Measurements from ENCODE around the gene MXD3. TPM values are rescaled to one million over a fixed set of nuclear protein-coding genes. Genes with fewer than 3 reads are reported as not detected.

Gene MXD3
- total and polyA plus RNA-seq, 2 donors (not counting 3 experiments of a cell fraction or from before 2014, with no cell fraction given) = 38.4 to 44.2 TPM

GRCh38 chr5:177355162-177355867, 43.6 kb upstream of the MXD3 start:
- no peak for DNase-seq (ENCODE audit: low read depth, low spot score)
- POLR2A ChIA-PET = no interaction called here
- no peak for TF ChIP-seq JUN (IDR thresholded peaks at IDR 0.05; ENCODE audit: borderline replicate concordance, insufficient read depth, insufficient read length, low read depth)
- TF ChIP-seq, protein P1, sequence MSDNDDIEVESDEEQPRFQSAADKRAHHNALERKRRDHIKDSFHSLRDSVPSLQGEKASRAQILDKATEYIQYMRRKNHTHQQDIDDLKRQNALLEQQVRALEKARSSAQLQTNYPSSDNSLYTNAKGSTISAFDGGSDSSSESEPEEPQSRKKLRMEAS (IDR thresholded peaks at IDR 0.05; ENCODE audit: insufficient read depth, insufficient read length) = no peak
- TF ChIP-seq POLR2A (IDR thresholded peaks at IDR 0.05; ENCODE audit: low read depth, low read length) = no peak
- no peak for TF ChIP-seq MYC (IDR thresholded peaks at IDR 0.05; ENCODE audit: low read depth, low read length)
- no peak for TF ChIP-seq EZH2 (IDR thresholded peaks at IDR 0.05; ENCODE audit: borderline replicate concordance, low read depth, low read length, severe bottlenecking)
- TF ChIP-seq POLR2AphosphoS5 (IDR thresholded peaks at IDR 0.05; ENCODE audit: insufficient read depth, low read depth, low read length) = no peak
- H4K20me1 ChIP-seq (replicated peaks; ENCODE audit: control insufficient read depth, extremely low read depth, insufficient read depth, low read length) = no peaks in the 10 kb centered on the region
- peaks cover 10% of the 10 kb centered on the region for H3K79me2 ChIP-seq (ENCODE audit: control insufficient read depth, insufficient read depth, low read length)
- no peak overlapping the region for H3K27ac ChIP-seq (ENCODE audit: insufficient read depth, low read depth, low read length)
- BruUV-seq (replicated peaks) = no TSS peak
- FAIRE-seq = no peak
- H3K9ac ChIP-seq (replicated peaks; ENCODE audit: extremely low read depth, insufficient read depth, low read length) = no peak overlapping the region
- no peak overlapping the region for H2AFZ ChIP-seq (ENCODE audit: low read depth, low read length)
- H3K36me3 ChIP-seq (ENCODE audit: control insufficient read depth in 2 of 2, extremely low read depth in 1 of 2, insufficient read depth in 2 of 2, low read length in 2 of 2) = no peaks in the 10 kb centered on the region
- dilution Hi-C loops (cut with MboI; ENCODE audit: extremely low pct_ligation_motif_present, low sequenced_read_pairs) = no loop called here
- no peaks in the 10 kb centered on the region for H3K9me3 ChIP-seq (replicated peaks; ENCODE audit: control insufficient read depth, insufficient read depth, low read length)
- H3K4me2 ChIP-seq (ENCODE audit: insufficient read depth, low read length) = no peak overlapping the region
- H3K9me1 ChIP-seq (replicated peaks; ENCODE audit: control insufficient read depth, extremely low read depth, insufficient read depth, low read length) = no peaks in the 10 kb centered on the region
- H3K4me1 ChIP-seq (ENCODE audit: control insufficient read depth, extremely low read depth, insufficient read depth, low read length) = peaks cover 26% of the 10 kb centered on the region
- H3K27me3 ChIP-seq (ENCODE audit: control insufficient read depth in 2 of 2, insufficient read depth in 2 of 2, low read length in 2 of 2) = no peaks in the 10 kb centered on the region
- no peak overlapping the region for H3K4me3 ChIP-seq (replicated peaks in 1 of 3; ENCODE audit: insufficient read depth in 1 of 3, low read depth in 1 of 3, low read length in 3 of 3)
- CTCF ChIA-PET = interaction anchor here (1.1 to 6.3 kb wide), 2 partner anchors 15 to 27 kb away, joined by 3 to 31 read pairs; no protein-coding TSS in a partner anchor
- intact Hi-C loops (cut with micrococcal nuclease) = no loop called here

DNA sequence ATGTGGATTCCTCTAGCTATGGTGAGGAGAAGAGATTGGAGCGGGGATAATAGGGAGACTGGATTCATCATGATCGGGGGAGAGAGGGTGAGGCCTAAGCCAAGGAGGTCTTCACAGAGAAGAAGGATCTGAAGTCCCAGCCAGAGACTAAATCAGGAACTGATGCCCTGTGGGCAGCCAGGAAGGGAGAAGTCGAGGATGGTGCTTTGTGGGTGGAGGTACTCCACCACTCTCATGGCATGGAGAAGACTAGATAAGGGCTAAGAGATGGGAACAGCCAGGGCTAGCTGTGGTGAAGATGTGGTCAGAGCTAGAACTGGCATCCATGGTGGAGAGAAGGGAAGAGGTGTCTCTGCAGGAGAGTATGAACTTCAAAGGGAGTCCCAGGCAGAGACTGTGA, 43.0 kb upstream of the MXD3 start:
- ChIA-PET POLR2A (no interaction called here), CTCF (interaction anchor here (1.1 to 6.3 kb wide), 2 partner anchors 15 to 27 kb away, joined by 3 to 31 read pairs; no protein-coding TSS in a partner anchor)
- FAIRE-seq (no peak), DNase-seq (ENCODE audit: low read depth, low spot score) (no peak)
- no peak overlapping the region for H3K9ac ChIP-seq (replicated peaks; ENCODE audit: extremely low read depth, insufficient read depth, low read length)
- H3K27ac ChIP-seq (ENCODE audit: insufficient read depth, low read depth, low read length) = no peak overlapping the region
- H3K4me3 ChIP-seq (replicated peaks in 1 of 3; ENCODE audit: insufficient read depth in 1 of 3, low read depth in 1 of 3, low read length in 3 of 3) = no peak overlapping the region
- dilution Hi-C loops (cut with MboI; ENCODE audit: extremely low pct_ligation_motif_present, low sequenced_read_pairs) (no loop called here), intact Hi-C loops (cut with micrococcal nuclease) (no loop called here)
- H3K4me1 ChIP-seq (ENCODE audit: control insufficient read depth, extremely low read depth, insufficient read depth, low read length) = peaks cover 32% of the 10 kb centered on the region
- H3K9me1 ChIP-seq (replicated peaks; ENCODE audit: control insufficient read depth, extremely low read depth, insufficient read depth, low read length) = no peaks in the 10 kb centered on the region
- H3K36me3 ChIP-seq (ENCODE audit: control insufficient read depth in 2 of 2, extremely low read depth in 1 of 2, insufficient read depth in 2 of 2, low read length in 2 of 2) = no peaks in the 10 kb centered on the region
- H3K79me2 ChIP-seq (ENCODE audit: control insufficient read depth, insufficient read depth, low read length) = peaks cover 16% of the 10 kb centered on the region
- BruUV-seq (replicated peaks) = no TSS peak
- TF ChIP-seq JUN (IDR thresholded peaks at IDR 0.05; ENCODE audit: borderline replicate concordance, insufficient read depth, insufficient read length, low read depth) (no peak), GATA2 (IDR thresholded peaks at IDR 0.05; ENCODE audit: insufficient read depth, insufficient read length, low read depth, low read length) (no peak), MYC (IDR thresholded peaks at IDR 0.05; ENCODE audit: low read depth, low read length) (no peak), POLR2AphosphoS5 (IDR thresholded peaks at IDR 0.05; ENCODE audit: insufficient read depth, low read depth, low read length) (no peak), POLR2A (IDR thresholded peaks at IDR 0.05; ENCODE audit: low read depth, low read length) (no peak), FOS (IDR thresholded peaks at IDR 0.05; ENCODE audit: borderline replicate concordance, insufficient read depth, low read length) (no peak), EZH2 (IDR thresholded peaks at IDR 0.05; ENCODE audit: borderline replicate concordance, low read depth, low read length, severe bottlenecking) (no peak)
- TF ChIP-seq, protein P1 (IDR thresholded peaks at IDR 0.05; ENCODE audit: insufficient read depth, insufficient read length) = no peak
- TF ChIP-seq, protein P2, sequence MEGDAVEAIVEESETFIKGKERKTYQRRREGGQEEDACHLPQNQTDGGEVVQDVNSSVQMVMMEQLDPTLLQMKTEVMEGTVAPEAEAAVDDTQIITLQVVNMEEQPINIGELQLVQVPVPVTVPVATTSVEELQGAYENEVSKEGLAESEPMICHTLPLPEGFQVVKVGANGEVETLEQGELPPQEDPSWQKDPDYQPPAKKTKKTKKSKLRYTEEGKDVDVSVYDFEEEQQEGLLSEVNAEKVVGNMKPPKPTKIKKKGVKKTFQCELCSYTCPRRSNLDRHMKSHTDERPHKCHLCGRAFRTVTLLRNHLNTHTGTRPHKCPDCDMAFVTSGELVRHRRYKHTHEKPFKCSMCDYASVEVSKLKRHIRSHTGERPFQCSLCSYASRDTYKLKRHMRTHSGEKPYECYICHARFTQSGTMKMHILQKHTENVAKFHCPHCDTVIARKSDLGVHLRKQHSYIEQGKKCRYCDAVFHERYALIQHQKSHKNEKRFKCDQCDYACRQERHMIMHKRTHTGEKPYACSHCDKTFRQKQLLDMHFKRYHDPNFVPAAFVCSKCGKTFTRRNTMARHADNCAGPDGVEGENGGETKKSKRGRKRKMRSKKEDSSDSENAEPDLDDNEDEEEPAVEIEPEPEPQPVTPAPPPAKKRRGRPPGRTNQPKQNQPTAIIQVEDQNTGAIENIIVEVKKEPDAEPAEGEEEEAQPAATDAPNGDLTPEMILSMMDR (IDR thresholded peaks at IDR 0.05; ENCODE audit: extremely low read depth in 1 of 2, insufficient read depth in 1 of 2, low read depth in 1 of 2, low read length in 2 of 2) = no peak
- no peaks in the 10 kb centered on the region for H3K9me3 ChIP-seq (replicated peaks; ENCODE audit: control insufficient read depth, insufficient read depth, low read length)
- H3K27me3 ChIP-seq (ENCODE audit: control insufficient read depth in 2 of 2, insufficient read depth in 2 of 2, low read length in 2 of 2) = no peaks in the 10 kb centered on the region
- H4K20me1 ChIP-seq (replicated peaks; ENCODE audit: control insufficient read depth, extremely low read depth, insufficient read depth, low read length) = no peaks in the 10 kb centered on the region
- H3K4me2 ChIP-seq (ENCODE audit: insufficient read depth, low read length) = no peak overlapping the region
- H2AFZ ChIP-seq (ENCODE audit: low read depth, low read length) = no peak overlapping the region

All from endothelial cell of umbilical vein (primary cell).